Adrenal gland (tissue), 12 donors: ENCODE measurements around the gene TMEM35B. TPM values are rescaled to one million over a fixed set of nuclear protein-coding genes. Genes with fewer than 3 reads are reported as not detected.
A peak's percentile ranks its signal among the peaks of the same experiment; 100 is the strongest.

Experiments
- DNase-seq, 7 donors: peaks; one replicate each; pipeline ENCODE4 v3.0.0-alpha.2; 2019 to 2020
- H3K27ac ChIP-seq, 5 donors: fragments of 200-600 bp; sonication (generic) in 4 of 5; 1 replicate in 3 of 5; 2 replicates in 2 of 5; pipeline versions ENCODE4 v1.5.1 to v1.8.0; 2016 to 2020; ENCODE audit warnings: mild to moderate bottlenecking in 1 of 5
- H3K27me3 ChIP-seq: fragments of 200-600 bp; 2 replicates; pipeline ENCODE4 v1.8.0; 2021
- H3K36me3 ChIP-seq, 2 donors: fragments of 200-600 bp; replicated peaks in 1 of 2; 1 replicate in 1 of 2; 2 replicates in 1 of 2; pipeline versions ENCODE4 v1.5.1 to v1.8.0; 2018 to 2022
- H3K4me1 ChIP-seq, 2 donors: fragments of 200-600 bp; replicated peaks in 1 of 2; 1 replicate in 1 of 2; 2 replicates in 1 of 2; pipeline versions ENCODE4 v1.5.1 to v1.8.0; 2018 to 2021
- H3K4me3 ChIP-seq, 4 donors: fragments of 200-600 bp; sonication (generic) in 3 of 4; one replicate each; pipeline ENCODE4 v1.5.1; 2016 to 2018
- H3K9me3 ChIP-seq, 3 donors: fragments of 200-600 bp; sonication (generic) in 1 of 3; replicated peaks in 1 of 3; 1 replicate in 2 of 3; 2 replicates in 1 of 3; pipeline versions ENCODE4 v1.5.1 to v1.8.0; 2016 to 2021
- POLR2A ChIP-seq, 2 donors: fragments of 450-650 bp; IDR thresholded peaks; one replicate each; pipeline ENCODE4 v1.6.1; 2017; ENCODE audit warnings: antibody characterized with exemption in 2 of 2, mild to moderate bottlenecking in 2 of 2, moderate library complexity in 1 of 2
- WGBS, 4 donors: extraction: QIAGEN DNeasy Blood & Tissue Kit in 2 of 4; methylation state at CpG; one replicate each; pipeline versions ENCODE4 v1.1.5 to v1.1.7; 2013 to 2017; 5-methylcytosine and 5-hydroxymethylcytosine counted together
- intact Hi-C, 2 donors: fragments of 100-400 bp; cut with DNase I; formaldehyde crosslinking; loops; one replicate each; pipeline versions ENCODE4 v1.14.1 to v1.15.0; 2022 to 2023
- polyA plus RNA-seq, 3 donors: library from polyadenylated mRNA; stranded (reverse); fragments of 200-250 nt in 2 of 3; fragments of 350-450 nt in 1 of 3; fragmentation: Illumina TruSeq in 1 of 3; extraction: RNeasy Lipid Tissue Mini Kit (QIAGEN cat#74804) in 1 of 3; gene quantifications; one replicate each; pipeline ENCODE4 v1.2.3, GENCODE V29; 2013 to 2014
- total RNA-seq, 9 donors: library from RNA; depleted of rRNA in 4 of 9; stranded (reverse); fragments of >200 nt in 4 of 9; fragments of 120-200 nt in 1 of 9; fragmentation: NEBNext Ultra II Directional in 1 of 9; extraction: Animal tissue kit (Norgen Biotek cat#: 25700) in 1 of 9; gene quantifications; one replicate each; pipeline versions ENCODE4 v1.1.0 to v1.2.4, GENCODE V29; 2013 to 2023
- TF ChIP-seq, protein P1 (sequence below), 6 experiments: fragments of 450-650 bp in 4 of 6; fragments of 200-600 bp in 2 of 6; sonication (generic) in 1 of 6; IDR thresholded peaks; 1 replicate in 5 of 6; 2 replicates in 1 of 6; pipeline versions ENCODE4 v1.5.1 to v1.8.0; 2016 to 2021; ENCODE audit warnings: antibody characterized with exemption in 6 of 6, mild to moderate bottlenecking in 2 of 6, moderate library complexity in 1 of 6
- donor health status: healthy with polysubstance abuse.
- donor health status: Bipolar disorder and iron deficiency.
- donor health status: DM: yes; HTN: yes; CAD: no.
- donor health status: DM: no; HTN: no; CAD: no.
- donor health status: DM: no; HTN: no; CAD: no.
- donor health status: DM: yes; HTN: yes; CAD: no.

The TMEM35B gene
- total and polyA plus RNA-seq, 12 donors: 17.1 to 88.9 (median 44.3) TPM

- TF ChIP-seq POLR2A (IDR thresholded peaks at IDR 0.05): no peak
- TF ChIP-seq, protein P1, sequence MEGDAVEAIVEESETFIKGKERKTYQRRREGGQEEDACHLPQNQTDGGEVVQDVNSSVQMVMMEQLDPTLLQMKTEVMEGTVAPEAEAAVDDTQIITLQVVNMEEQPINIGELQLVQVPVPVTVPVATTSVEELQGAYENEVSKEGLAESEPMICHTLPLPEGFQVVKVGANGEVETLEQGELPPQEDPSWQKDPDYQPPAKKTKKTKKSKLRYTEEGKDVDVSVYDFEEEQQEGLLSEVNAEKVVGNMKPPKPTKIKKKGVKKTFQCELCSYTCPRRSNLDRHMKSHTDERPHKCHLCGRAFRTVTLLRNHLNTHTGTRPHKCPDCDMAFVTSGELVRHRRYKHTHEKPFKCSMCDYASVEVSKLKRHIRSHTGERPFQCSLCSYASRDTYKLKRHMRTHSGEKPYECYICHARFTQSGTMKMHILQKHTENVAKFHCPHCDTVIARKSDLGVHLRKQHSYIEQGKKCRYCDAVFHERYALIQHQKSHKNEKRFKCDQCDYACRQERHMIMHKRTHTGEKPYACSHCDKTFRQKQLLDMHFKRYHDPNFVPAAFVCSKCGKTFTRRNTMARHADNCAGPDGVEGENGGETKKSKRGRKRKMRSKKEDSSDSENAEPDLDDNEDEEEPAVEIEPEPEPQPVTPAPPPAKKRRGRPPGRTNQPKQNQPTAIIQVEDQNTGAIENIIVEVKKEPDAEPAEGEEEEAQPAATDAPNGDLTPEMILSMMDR (IDR thresholded peaks at IDR 0.05): no peak
- DNase-seq: no peak
- H3K36me3 ChIP-seq: no peaks in the 10 kb centered on the region
- intact Hi-C loops: loop anchor here in 1 of 2 donors (10.0 kb wide), 1 partner anchor 119 kb away; no protein-coding TSS in a partner anchor
- H3K27me3 ChIP-seq: no peaks in the 10 kb centered on the region
- peaks cover 14 to 40% of the 10 kb centered on the region in 2 donors for H3K4me1 ChIP-seq
- peak overlapping the region; percentile 71 to 96 (median 89) for H3K27ac ChIP-seq
- H3K9me3 ChIP-seq: no peaks in the 10 kb centered on the region
- WGBS, 4 donors: 59 to 75% (median 67%) methylated on average over 2 to 4 of the region's 4 CpGs
- H3K4me3 ChIP-seq: peak overlapping the region in 1 of 4 donors; percentile 95
Measured at GRCh38 chr1:34983700-34984355, 1.3 kb downstream of the TMEM35B start.

DNA sequence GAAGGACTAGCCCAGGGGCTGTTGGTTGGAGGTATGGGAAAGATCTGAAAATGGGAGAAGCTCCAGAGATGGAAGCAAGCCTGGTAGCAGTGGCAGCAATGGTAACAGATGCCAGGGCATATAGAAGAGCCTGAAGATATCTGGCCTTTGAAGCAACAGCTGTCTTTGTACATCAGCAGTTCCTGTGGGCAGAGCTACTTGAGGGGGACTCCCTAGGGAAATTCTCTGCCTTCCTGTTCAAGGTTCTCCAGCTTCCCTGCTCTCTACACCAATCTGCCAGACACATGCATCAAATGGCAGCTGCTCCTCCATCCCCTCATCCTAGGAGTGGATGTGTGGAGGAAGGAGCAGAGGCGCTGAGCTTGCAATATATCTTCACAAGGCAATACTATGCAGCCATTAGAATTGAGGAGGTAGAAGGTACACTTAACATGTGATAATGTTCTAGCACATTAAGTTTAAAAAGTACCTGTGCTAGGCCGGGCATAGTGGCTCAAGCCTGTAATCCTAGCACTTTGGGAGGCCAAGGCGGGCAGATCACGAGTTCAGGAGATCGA lies 2.2 kb downstream of the TMEM35B start:
- H3K4me3 ChIP-seq: no peak overlapping the region
- intact Hi-C loops: loop anchor here in 1 of 2 donors (10.0 kb wide), 1 partner anchor 118 kb away; no protein-coding TSS in a partner anchor
- no peaks in the 10 kb centered on the region for H3K36me3 ChIP-seq
- no peak for TF ChIP-seq POLR2A (IDR thresholded peaks at IDR 0.05)
- TF ChIP-seq, protein P1 (IDR thresholded peaks at IDR 0.05): no peak
- peaks cover 22 to 40% of the 10 kb centered on the region in 2 donors for H3K4me1 ChIP-seq
- 96 to 100% (median 96%) methylated on average over 5 of the region's 5 CpGs for WGBS, 4 donors
- no peaks in the 10 kb centered on the region for H3K9me3 ChIP-seq
- no peak for DNase-seq
- H3K27ac ChIP-seq: no peak overlapping the region
- no peaks in the 10 kb centered on the region for H3K27me3 ChIP-seq

DNA sequence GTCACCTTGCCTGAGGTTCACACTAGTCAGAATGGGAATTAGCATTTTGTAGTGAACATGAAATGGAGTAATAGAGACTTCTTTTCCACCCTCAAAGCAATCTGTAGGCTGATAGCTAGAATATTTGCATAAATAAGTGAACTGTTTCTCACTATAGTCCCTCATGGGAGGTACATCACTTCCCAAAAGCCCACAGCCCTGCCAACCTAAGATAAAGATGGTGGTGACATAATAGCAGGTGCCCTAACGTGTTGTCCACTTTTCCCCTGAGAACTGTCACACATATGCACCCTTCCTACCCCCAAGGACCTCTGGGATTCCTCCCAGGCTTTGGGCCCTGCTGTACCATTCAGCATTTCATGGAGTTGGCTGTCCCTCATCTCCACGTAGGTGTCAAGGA lies 4.4 kb downstream of the TMEM35B start:
- TF ChIP-seq, protein P1 (IDR thresholded peaks at IDR 0.05): no peak
- TF ChIP-seq POLR2A (IDR thresholded peaks at IDR 0.05): no peak
- DNase-seq: no peak
- H3K9me3 ChIP-seq: no peaks in the 10 kb centered on the region
- H3K36me3 ChIP-seq: no peaks in the 10 kb centered on the region
- H3K4me3 ChIP-seq: no peak overlapping the region
- H3K27me3 ChIP-seq: no peaks in the 10 kb centered on the region
- no peak overlapping the region for H3K27ac ChIP-seq
- intact Hi-C loops: loop anchor here in 1 of 2 donors (10.0 kb wide), 1 partner anchor 116 kb away; no protein-coding TSS in a partner anchor
- peaks cover 23 to 42% of the 10 kb centered on the region in 2 donors for H3K4me1 ChIP-seq
- 78 to 87% (median 85%) methylated on average over 2 of the region's 2 CpGs for WGBS, 4 donors

DNA sequence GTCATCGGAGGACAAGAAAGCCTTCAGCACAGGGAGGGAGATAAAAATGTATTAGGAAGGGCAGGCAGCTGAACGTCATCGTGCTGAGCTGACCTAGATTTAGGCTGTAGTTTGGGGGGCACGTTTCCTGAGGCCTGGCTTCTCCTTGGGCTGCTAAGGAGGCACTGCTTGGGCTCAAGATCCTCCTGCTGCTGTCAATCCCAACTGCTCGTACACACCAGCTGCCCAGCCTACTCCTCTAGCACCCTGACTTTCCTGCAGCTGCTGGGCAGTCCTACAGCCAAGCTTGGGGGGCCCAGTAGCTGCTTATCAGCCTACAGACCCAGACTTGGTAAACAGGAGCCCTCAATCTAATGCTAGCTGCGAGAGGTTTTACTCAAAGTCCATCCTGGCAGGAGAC lies 6.2 kb downstream of the TMEM35B start:
- Histone ChIP-seq H3K27ac (peak overlapping the region in 4 of 5 donors; percentile 11 to 76 (median 41)), H3K4me3 (no peak overlapping the region), H3K9me3 (no peaks in the 10 kb centered on the region), H3K27me3 (no peaks in the 10 kb centered on the region), H3K36me3 (no peaks in the 10 kb centered on the region), H3K4me1 (peaks cover 18 to 33% of the 10 kb centered on the region in 2 donors)
- DNase-seq: no peak
- 39 to 56% (median 46%) methylated on average over 5 to 6 of the region's 6 CpGs for WGBS, 4 donors
- intact Hi-C loops: loop anchor here in 1 of 2 donors (5.0 kb wide), 1 partner anchor 52 kb away; the partner anchor contains the start of gene DLGAP3
- TF ChIP-seq, protein P1 (IDR thresholded peaks at IDR 0.05): no peak
- no peak for TF ChIP-seq POLR2A (IDR thresholded peaks at IDR 0.05)
